ENCODE data around the gene TYMS. TPM values are rescaled to one million over a fixed set of nuclear protein-coding genes. Genes with fewer than 3 reads are reported as not detected.

TYMS gene
- total RNA-seq, 2 experiments from 2014 or later, result 90.7 to 196 TPM

- Histone ChIP-seq H3K9me3 (ENCODE audit: low read length) (no peaks in the 10 kb centered on the region), H3K4me1 (ENCODE audit: insufficient read depth, low read length, poor library complexity, severe bottlenecking) (no peaks in the 10 kb centered on the region), H3K4me2 (ENCODE audit: low read length) (no peak overlapping the region), H3K79me2 (ENCODE audit: insufficient read depth, low read depth, low read length) (no peaks in the 10 kb centered on the region), H4K20me1 (ENCODE audit: insufficient read depth, low read length) (no peaks in the 10 kb centered on the region), H2AFZ (ENCODE audit: low read length) (no peak overlapping the region), H3K9me2 (ENCODE audit: insufficient read depth, low read length) (no peaks in the 10 kb centered on the region), H3K27ac (ENCODE audit: low read depth, low read length, poor library complexity, severe bottlenecking) (no peak overlapping the region), H3K36me3 (ENCODE audit: insufficient read depth, low read length) (peaks cover 16% of the 10 kb centered on the region), H3K4me3 (ENCODE audit: low read depth, low read length, poor library complexity, severe bottlenecking) (no peak overlapping the region)
- BruUV-seq (replicated peaks), result no TSS peak
- POLR2A ChIA-PET, result interaction anchor here (0.6 kb wide), 1 partner anchor 10 kb away, joined by 3 read pairs; no protein-coding TSS in a partner anchor
- CTCF ChIA-PET (ENCODE audit: unreplicated experiment), result no interaction called here
- TF ChIP-seq EZH2phosphoT487 (IDR thresholded peaks at IDR 0.05; ENCODE audit: borderline replicate concordance, low read depth, low read length), result no peak
- TF ChIP-seq CTCF (conservative IDR thresholded peaks at IDR 0.05; ENCODE audit: low read length), result no peak
- no peak for DNase-seq (ENCODE audit: low spot score)
- intact Hi-C loops (cut with micrococcal nuclease; ENCODE audit: unreplicated experiment), result no loop called here
These were observed 45.9 kb downstream of the TYMS start for GRCh38 chr18:703213-703967.

GRCh38 chr18:706405-706804 is 49.0 kb downstream of the TYMS start:
- ChIA-PET POLR2A (interaction anchor here (1.9 kb wide), 1 partner anchor 20 kb away, joined by 5 read pairs; no protein-coding TSS in a partner anchor), CTCF (ENCODE audit: unreplicated experiment) (no interaction called here)
- Histone ChIP-seq H3K79me2 (ENCODE audit: insufficient read depth, low read depth, low read length) (peaks cover 8% of the 10 kb centered on the region; the same call in 1 of the 2 replicates), H3K27ac (ENCODE audit: low read depth, low read length, poor library complexity, severe bottlenecking) (no peak overlapping the region), H3K9me2 (ENCODE audit: insufficient read depth, low read length) (no peaks in the 10 kb centered on the region), H3K4me3 (ENCODE audit: low read depth, low read length, poor library complexity, severe bottlenecking) (no peak overlapping the region), H4K20me1 (ENCODE audit: insufficient read depth, low read length) (no peaks in the 10 kb centered on the region), H3K4me2 (ENCODE audit: low read length) (no peak overlapping the region), H2AFZ (ENCODE audit: low read length) (no peak overlapping the region), H3K4me1 (ENCODE audit: insufficient read depth, low read length, poor library complexity, severe bottlenecking) (no peaks in the 10 kb centered on the region), H3K36me3 (ENCODE audit: insufficient read depth, low read length) (peaks cover 19% of the 10 kb centered on the region), H3K9me3 (ENCODE audit: low read length) (no peaks in the 10 kb centered on the region)
- no TSS peak for BruUV-seq (replicated peaks)
- intact Hi-C loops (cut with micrococcal nuclease; ENCODE audit: unreplicated experiment), result no loop called here
- no peak for TF ChIP-seq EZH2phosphoT487 (IDR thresholded peaks at IDR 0.05; ENCODE audit: borderline replicate concordance, low read depth, low read length)
- no peak for TF ChIP-seq CTCF (conservative IDR thresholded peaks at IDR 0.05; ENCODE audit: low read length)
- no peak for DNase-seq (ENCODE audit: low spot score)

- no peak for DNase-seq (ENCODE audit: low spot score)
- intact Hi-C loops (cut with micrococcal nuclease; ENCODE audit: unreplicated experiment), result no loop called here
- H3K36me3 ChIP-seq (ENCODE audit: insufficient read depth, low read length), result peaks cover 19% of the 10 kb centered on the region
- H2AFZ ChIP-seq (ENCODE audit: low read length), result no peak overlapping the region
- H3K4me2 ChIP-seq (ENCODE audit: low read length), result no peak overlapping the region
- H3K79me2 ChIP-seq (ENCODE audit: insufficient read depth, low read depth, low read length), result peaks cover 8% of the 10 kb centered on the region; the same call in 1 of the 2 replicates
- no TSS peak for BruUV-seq (replicated peaks)
- no peak overlapping the region for H3K27ac ChIP-seq (ENCODE audit: low read depth, low read length, poor library complexity, severe bottlenecking)
- no peaks in the 10 kb centered on the region for H4K20me1 ChIP-seq (ENCODE audit: insufficient read depth, low read length)
- TF ChIP-seq CTCF (conservative IDR thresholded peaks at IDR 0.05; ENCODE audit: low read length) (no peak), EZH2phosphoT487 (IDR thresholded peaks at IDR 0.05; ENCODE audit: borderline replicate concordance, low read depth, low read length) (no peak)
- POLR2A ChIA-PET, result interaction anchor here (0.8 to 1.9 kb wide), 4 partner anchors 9 to 21 kb away, joined by 3 to 5 read pairs (median 4); no protein-coding TSS in a partner anchor
- no peaks in the 10 kb centered on the region for H3K9me2 ChIP-seq (ENCODE audit: insufficient read depth, low read length)
- CTCF ChIA-PET (ENCODE audit: unreplicated experiment), result no interaction called here
- H3K4me1 ChIP-seq (ENCODE audit: insufficient read depth, low read length, poor library complexity, severe bottlenecking), result no peaks in the 10 kb centered on the region
- no peak overlapping the region for H3K4me3 ChIP-seq (ENCODE audit: low read depth, low read length, poor library complexity, severe bottlenecking)
- H3K9me3 ChIP-seq (ENCODE audit: low read length), result no peaks in the 10 kb centered on the region
These were observed 50.6 kb downstream of the TYMS start for GRCh38 chr18:708096-708495.

Data from OCI-LY7 (cell line).